ENCODE results near the gene IGFL4. TPM values are rescaled to one million over a fixed set of nuclear protein-coding genes. Genes with fewer than 3 reads are reported as not detected.

Gene IGFL4
- total RNA-seq, 1 donor from 2014 or later, result 0.82 TPM

DNA sequence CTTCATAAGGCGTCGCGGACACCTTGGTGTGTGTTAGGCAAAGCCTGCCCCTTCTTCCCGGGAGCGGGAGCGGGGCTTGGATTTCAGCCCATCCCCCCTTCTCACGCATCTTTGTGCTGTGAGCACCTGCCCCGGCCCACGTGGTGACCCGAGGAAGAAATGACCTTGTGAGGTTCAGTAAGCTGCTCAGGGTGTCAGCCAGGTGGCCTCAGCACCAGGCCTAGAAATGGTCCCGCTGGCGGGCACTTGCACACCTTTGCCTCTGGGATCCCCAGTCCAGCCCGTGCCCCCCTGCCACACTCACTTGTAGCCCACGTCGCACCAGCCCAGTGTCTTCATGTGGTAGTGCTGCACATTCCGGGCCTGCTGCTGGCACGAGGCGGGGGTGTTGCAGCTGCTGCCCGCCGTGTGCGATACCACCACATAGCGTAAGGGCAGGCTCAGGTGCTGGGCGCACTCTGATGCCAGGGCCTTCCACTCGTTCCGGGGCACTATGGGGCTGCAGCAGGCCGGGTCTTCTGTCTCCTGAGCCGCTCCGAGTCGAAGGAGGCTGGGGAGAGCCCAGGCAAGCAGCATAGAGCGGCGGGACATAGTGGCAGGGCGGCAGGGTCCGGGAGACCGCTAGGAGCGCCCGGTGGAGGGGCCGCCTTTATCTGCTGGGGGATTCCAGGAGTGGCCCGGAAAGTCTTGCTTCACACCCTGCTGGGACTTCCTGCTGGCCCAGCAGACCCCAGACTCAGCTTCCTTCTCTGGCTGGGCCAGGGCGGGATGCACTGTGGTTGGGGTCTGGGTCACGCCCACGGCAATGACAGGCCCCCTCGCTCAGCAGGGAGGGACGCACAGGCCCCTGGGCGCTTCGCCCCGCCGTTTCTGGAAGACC is 18.1 kb downstream of the IGFL4 start, which contains the start of gene PGLYRP1:
PGLYRP1 (minus strand) TSS at position 623 of the 880 bp plus-strand sequence; CDS start at position 591, 32 bp downstream.
- DNase-seq (ENCODE audit: low spot score in 2 of 2), result no peak

DNA sequence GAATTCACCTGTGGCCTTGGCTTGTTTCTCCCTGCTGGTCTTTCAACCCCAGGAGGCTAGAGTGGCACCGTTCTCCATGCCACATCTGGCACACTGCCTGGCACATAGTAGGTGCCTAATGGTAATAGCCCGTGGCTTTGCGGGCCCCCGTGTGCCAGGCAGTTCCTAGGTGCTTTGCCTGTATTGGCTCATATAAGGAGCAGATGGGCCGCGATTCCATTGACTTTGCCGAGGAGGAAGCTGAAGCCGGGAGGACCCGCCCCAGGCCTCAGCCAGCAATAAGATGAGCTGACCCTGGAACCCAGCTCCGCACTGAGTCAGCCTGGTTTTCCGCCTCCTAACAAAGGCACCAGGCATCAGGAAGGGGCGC is 18.8 kb downstream of the IGFL4 start:
- DNase-seq (ENCODE audit: low spot score in 2 of 2), result no peak
- FAIRE-seq, result no peak

More for the DNA sequence above, 18.1 kb downstream of the IGFL4 start, which contains the start of gene PGLYRP1:
- no peak for FAIRE-seq

DNA sequence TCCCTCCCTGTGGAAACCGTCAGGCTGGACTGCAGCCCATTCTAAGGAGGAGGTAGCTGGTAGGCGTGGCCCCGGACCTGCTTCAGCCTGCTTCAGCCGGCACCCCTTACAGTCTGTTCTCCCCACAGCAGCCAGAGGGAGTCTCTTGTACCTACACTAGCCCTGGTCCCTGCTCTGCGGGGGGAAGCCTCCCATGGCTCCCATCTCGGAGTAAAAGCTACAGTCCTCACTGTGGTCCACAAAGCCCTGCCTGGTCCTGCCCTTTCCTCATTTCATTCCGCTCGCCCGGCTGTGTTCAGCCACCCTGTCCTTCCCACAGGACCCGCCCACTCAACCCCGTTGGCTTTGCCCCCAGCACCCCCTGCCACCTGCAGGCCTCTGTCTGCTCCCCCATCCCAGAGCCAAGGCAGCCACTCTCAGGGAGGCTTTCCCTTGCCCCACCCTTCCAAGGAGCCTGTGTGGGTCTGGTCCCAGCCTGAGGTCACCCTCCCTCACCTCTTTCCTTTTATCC is 19.2 kb downstream of the IGFL4 start:
- FAIRE-seq, result no peak
- no peak for DNase-seq (ENCODE audit: low spot score in 2 of 2)

DNA sequence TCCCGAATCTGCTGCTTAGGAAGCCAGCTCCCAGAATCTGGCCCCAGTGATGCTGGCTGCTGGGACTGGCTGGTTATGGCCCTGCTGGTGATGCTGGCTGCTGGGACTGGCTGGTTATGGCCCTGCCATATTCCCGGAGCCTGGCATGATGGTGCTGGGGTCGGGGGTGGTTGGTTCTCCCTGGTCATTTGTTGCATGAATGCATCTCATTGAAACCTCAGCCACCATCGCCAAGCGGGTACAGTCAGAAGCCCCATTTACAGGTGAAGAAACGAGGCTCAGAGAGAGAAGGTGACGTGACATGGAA is 20.0 kb downstream of the IGFL4 start:
- DNase-seq (ENCODE audit: low spot score in 2 of 2) (no peak), FAIRE-seq (no peak)

DNA sequence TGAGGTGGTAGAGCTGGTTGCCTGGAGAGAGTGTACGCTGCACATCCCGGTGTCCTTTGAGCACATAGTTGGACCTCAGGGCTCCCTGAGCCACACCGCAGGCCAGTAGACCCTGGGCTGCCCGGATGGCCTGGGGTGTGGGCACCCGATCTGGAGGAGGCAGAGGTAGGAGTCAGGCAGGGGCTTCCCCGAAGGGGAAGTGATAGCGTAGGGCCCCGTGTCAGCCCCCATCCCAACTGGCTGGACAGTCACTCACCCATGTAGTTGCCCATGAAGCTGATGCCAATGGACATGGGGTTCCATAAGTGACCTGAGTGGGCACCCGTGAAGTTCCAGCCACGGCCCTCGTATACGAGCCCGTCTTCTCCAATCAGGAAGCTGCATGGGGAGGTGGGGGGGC is 21.5 kb downstream of the IGFL4 start:
- FAIRE-seq, result no peak

DNA sequence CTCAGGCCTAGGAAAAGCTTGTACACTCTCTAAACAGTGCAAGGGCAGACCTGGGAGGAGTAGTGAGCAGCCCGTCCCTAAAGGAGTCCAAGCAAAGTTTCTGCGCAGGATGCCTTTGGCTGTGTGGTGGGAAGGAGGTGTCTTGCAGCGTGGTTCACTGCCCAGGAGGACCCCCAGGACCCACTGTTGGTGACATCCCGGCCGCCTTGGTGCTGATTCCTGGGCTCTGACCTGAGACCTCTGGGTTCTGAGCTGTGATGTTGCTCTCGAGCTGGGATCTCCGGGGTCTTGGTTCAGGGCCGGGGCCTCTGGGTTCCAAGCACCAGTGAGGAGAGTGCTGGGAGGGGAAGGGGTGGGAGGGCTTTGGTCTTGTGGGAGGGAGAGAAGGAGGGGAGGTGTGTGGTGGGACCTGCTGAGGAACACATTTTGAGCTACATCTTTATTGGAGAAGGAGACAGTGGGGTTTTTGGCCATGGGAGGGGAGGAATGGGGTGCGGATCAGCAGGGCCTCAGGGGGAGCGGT is 22.0 kb downstream of the IGFL4 start:
- no peak for DNase-seq (ENCODE audit: low spot score in 2 of 2)
- no peak for FAIRE-seq

More for the DNA sequence above, 21.5 kb downstream of the IGFL4 start:
- no peak for DNase-seq (ENCODE audit: low spot score in 2 of 2)

DNA sequence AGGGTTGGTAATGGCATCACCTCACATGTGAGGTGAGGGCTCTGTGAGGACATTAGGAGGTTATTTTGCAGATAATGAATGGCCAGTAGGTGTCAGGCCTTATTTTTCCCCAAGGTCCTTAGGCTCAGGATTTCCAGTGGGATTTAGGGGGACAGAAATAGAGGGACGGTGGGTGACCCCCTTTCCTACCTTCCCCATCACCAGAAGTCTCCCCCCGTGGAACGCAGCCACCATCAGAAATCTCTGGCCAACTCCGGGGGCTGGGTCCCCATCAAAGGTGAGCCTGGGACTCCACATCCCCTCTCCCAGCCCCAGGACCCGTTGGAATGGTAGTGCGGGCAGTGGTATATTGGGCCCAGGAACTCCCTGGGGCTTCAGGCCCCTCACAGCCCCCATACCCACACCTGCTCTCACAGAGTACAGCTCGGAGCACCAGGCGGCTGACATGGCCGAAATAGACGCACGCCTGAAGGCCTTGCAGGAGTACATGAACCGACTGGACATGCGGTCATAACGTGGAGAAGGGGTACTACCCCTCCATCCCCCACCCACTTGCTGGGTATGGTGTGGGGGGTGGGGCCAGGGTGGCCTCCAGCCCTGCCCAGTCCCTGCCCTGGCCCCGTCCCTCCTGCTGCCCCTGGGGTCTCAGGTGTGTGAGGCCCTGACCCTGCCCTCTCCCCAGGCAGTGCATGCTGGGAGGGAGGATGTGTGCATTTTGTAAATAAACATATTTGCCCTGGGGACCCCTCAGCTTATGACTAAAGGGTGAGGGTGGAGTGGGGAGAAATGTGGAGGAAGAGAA is 22.7 kb downstream of the IGFL4 start:
- DNase-seq (ENCODE audit: low spot score in 2 of 2) (no peak), FAIRE-seq (no peak)

DNA sequence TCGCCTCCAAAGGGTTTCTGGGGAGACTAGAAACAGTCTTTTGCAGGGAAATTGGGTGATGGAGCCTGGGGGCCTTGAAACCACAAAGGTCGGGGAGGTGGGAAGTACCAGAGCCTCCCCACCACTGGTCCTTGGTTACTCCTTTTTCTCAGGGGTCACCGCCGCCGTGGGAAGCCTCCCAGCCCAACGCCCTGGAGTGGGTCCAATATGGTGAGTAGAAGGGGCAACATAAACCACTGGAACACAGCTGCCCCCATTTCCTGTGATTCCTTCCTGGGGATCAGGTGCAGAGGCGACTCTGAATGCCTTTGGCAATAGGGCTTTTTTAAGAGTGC is 23.7 kb downstream of the IGFL4 start:
- no peak for FAIRE-seq
- DNase-seq (ENCODE audit: low spot score in 2 of 2), result no peak

DNA sequence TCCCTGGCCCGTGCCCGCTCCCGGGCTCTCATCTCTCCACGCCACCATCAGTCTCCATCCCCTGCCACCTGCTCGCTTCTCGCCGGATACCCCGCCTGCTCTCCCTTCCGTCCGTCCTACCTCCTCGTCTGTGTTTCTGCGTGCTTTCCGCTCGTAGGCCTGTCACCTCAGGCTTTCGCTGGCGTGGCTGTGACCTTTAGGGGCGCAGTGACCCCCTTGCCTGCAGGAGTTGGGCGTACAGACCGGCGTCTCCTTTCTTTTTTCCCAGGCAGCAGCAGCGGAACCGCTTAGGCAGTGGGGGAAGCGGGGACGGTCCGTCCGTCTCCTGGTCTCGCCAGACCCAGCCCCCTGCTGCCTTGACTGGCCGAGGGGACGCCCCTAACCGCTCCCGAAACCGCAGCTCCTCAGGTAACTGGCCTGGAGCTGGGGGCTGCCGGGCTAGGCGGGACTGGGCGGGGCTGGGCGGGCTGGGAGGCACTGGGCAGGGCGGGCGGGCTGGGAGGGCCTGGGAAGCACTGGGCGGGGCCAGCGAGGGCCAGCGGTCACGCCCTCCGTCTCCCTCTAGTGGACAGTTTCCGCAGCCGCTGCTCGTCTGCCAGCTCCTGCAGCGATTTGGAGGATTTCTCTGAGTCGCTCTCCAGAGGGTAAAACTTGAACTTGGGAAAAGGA is 24.2 kb downstream of the IGFL4 start:
- DNase-seq (ENCODE audit: low spot score in 2 of 2) (peak; percentile 86 to 92), FAIRE-seq (no peak)

DNA sequence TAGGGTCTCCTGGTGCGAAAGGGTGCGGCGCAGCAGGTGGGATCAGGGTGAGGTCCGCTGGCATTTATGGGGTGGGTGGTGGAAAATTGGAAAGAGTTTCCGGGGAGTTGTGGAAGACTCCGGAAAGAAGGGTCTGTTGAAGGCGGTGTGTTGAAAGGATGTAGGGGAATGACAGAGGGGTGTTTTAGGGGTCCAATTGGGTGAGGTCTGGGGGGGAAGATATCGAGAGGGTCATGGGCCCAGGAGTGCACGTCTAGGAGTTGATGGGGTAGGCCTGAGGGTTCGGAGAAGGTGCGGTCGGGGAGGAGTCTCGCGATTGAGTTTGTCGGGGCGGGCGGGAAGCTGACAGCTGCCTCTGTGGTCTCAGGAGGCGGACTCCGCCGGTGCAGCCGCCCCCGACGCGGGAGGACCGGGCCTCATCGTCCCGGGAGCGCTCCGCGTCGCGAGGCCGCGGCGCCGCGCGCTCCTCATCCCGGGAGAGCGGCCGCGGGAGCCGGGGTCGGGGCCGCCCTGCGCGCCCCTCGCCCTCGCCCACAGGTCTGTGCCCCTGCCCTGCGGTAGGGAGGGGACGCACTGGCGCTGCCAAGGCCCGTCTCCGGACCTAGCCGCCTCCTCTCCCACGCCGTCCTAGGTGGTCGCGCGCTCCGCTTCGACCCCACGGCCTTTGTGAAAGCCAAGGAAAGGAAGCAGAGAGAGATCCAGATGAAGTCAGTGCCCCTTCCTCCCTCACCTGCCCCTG is 24.9 kb downstream of the IGFL4 start:
- FAIRE-seq (no peak), DNase-seq (ENCODE audit: low spot score in 2 of 2) (no peak)

DNA sequence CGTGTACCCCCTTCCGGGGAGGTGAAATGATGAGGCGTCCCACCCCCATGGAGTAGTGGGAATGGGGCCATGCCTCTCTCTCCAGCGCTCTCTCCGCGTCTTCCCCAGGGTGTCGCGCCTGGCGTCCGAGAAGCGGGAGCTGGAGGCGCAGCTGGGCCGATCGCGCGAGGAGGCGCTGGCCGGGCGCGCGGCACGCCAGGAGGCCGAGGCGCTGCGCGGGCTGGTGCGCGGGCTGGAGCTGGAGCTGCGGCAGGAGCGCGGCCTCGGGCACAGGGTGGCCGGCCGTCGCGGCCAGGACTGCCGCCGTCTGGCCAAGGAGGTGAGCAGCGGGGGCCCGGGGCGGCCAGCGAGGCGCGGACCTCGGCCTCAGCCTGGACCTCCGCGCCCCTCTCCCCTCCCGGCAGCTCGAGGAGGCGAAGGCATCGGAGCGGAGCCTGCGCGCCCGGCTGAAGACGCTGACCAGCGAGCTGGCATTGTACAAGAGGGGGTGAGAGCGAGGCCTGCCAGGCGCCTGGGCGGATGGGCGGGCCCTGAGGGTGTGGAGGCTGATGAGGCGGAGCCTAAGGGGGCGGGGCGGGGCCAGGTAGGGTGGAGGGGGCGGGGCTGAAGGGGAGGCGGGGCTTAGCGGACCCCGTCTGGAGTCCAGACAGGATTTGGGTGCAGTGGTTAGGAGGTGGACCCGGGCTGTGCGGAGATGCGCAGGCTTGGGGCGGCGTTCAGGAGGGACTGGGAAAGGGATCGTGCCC is 25.7 kb downstream of the IGFL4 start:
- DNase-seq (ENCODE audit: low spot score in 2 of 2), result peak in 1 of 2 donors; percentile 63
- no peak for FAIRE-seq

DNA sequence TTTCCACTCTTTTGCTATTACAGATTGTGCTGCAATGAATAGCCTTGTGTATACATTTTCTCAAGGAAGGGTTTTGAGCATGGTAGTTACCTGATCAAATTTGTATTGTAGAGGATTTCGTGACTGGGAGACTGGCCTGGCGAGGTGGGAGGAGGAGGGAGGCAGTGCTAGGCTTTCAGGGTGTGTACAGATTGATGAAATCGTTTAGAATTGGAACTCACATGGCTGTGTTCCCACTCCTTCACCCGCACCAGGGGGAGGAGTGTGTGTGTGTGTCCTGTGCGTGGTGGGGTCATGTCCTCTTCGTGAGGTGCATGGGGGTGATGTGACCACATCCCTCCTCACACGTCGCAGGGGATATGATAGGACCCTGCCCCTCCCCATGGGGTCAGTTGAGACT is 26.3 kb downstream of the IGFL4 start:
- DNase-seq (ENCODE audit: low spot score in 2 of 2) (no peak), FAIRE-seq (no peak)

DNA sequence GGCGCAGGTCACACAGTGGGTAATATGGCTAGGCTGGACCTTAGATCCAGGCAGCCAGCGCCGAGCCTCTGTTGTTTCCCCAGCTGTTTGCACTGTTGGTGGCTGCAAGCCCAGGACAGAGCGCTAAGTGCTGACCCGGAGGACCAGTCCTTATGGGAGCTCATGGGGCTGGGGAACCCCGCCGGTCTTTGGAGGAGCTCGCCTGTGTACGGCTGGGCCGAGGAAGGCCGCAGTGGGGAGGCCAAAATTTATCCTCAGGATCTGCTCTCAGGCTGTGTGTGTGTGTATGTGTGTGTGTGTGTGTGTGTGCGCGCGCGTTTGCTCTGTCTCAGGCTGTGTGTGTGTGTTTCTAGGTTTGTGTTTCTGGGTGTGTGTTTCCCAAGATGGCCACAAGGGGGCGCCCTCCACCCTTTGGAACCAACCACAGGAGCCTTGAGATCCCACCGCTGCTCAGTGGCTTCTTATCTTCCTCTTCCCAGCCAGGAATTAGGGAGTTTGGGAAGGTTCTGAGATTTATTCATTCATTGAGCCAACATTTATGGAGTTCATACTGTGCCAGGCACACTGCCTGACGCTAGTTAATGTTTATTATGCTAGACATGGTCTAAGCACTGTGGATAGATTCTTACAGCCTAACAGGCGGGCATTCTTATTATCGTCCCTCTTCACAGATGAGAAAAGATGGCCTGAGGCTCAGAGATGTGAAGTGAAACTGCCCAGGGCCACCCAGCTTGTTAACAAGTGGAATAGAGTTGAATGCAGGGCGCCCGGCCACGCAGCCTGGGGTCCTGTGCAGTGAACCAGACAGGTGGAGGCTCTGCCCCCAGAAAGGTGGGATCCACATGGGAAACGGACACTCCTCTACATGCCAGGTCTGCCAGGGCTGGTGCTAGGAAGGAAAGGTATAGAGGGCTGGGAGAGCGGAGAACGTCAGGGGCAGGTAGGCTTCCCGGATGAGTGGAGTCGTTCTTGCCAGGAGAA is 31.0 kb downstream of the IGFL4 start:
- DNase-seq (ENCODE audit: low spot score in 2 of 2), result peak; percentile 68 to 76
- no peak for FAIRE-seq

DNA sequence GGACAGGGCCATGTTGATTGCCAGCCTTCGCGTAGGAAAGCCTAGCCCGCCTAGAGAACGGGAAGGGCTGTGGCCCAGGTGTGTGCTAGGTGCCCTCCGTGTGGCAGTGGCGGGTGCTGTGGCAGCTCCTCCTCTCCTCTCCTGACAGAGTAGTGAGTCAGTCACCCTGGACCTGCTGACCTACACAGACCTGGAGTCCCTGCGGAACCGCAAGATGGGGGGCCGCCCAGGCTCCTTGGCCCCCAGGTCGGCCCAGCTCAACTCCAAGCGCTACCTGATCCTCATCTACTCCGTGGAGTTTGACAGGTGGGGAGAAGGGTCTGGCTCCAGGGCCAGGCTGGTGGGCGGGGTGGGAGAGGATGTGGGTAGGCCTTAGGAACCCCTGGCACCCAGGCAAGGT is 34.4 kb downstream of the IGFL4 start:
- DNase-seq (ENCODE audit: low spot score in 2 of 2), result no peak
- FAIRE-seq, result no peak

DNA sequence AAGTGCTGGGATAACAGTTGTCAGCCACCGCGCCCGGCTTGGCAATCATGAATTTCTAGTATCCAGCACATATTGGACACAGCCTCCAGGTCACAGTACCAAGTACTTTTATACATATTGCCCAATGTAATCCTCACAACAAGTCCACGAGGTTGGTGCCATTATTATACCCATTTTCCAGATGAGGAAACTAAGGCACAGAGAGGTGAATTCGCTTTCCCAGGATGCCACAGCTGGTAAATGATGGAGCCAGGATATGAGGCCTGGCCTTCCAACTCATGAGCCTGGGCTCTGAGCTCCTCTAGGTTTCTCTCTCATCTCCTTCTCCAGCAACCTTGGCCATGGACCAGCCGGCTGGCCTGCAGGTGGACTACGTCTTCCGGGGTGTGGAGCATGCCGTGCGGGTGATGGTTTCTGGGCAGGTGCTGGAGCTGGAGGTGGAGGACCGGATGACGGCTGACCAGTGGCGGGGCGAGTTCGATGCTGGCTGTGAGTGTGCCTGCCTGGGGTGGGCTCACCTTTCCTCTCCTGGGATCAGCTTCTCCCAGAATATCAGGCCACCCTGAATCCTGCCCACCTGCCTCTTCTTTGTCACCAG is 38.0 kb downstream of the IGFL4 start:
- FAIRE-seq (no peak), DNase-seq (ENCODE audit: low spot score in 2 of 2) (no peak)

DNA sequence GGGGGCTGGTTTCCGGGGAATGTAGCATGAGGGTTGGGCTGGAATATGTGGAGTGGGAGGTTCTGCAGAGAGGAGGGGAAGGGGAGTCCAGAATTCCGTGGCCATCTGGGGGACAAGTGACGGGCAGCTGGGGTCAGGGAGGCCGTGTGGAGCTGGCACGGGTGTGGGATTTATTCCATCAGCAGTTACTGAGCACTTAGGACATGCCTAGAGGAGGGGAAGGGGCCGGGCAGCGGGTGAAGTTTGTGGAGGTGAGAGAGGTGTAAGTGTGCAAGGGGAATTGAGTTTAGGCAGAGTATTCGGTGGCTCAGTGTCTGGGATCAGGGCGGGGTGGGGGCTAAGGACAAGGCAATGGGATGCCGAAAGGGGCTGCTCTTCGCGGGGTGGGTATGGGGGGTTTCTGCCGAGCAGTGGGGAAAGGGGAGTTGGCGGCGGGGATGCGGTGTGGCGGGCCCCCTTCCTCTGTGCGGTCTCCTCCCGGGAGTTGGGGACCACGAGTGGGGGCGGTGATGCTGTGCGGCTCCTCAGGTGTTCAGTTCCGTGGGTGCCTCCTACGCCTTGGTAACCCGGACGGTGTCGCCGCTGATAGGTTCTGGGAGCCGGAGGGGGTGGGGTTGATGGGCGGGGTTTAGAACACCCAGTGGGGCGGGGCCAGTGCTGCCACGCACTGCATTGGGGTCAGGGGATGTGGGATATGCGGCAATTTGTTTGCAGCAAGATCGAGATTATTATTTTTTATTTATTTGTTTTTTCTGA is 40.1 kb downstream of the IGFL4 start:
- FAIRE-seq, result no peak
- peak in 1 of 2 donors; percentile 81 for DNase-seq (ENCODE audit: low spot score in 2 of 2)

DNA sequence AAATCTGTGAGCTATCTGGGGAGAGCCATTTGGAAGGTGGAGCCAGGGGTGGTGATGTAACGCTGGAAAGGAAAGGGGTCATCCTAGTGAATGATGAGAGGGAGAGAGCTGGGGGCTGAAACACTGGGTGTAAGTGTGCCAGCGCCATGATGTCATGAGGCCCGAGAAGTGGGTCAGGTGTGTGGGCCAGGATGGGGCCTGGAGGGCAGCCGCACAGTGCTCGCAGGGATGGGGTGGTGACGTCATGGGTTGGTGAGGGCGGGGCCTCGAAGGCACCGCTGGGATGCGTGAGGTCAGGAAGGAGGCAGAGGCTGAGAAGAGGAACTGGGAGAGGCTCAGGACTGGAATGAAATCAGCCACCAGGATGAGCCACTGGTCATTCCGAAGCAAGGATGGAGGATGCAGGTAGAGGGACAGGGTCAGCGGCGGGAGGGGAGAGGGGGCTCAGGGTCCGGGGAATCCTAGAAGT is 41.1 kb downstream of the IGFL4 start:
- FAIRE-seq (no peak), DNase-seq (ENCODE audit: low spot score in 2 of 2) (peak in 1 of 2 donors; percentile 71)
